ENCODE measurements around the gene UACA. TPM values are rescaled to one million over a fixed set of nuclear protein-coding genes. Genes with fewer than 3 reads are reported as not detected.

Gene UACA
- total RNA-seq, 1 experiment from 2014 or later: 44.8 TPM

GRCh38 chr15:70775160-70775559 lies 11.8 kb upstream of the UACA start:
- ChIA-PET CTCF (no interaction called here), POLR2A (no interaction called here)
- no peak overlapping the region for H3K27ac Mint-ChIP-seq
- no peak overlapping the region for H3K4me3 Mint-ChIP-seq
- peaks cover 3% of the 10 kb centered on the region for H3K9me3 Mint-ChIP-seq
- no peaks in the 10 kb centered on the region for H3K4me1 Mint-ChIP-seq
- ATAC-seq: no peak
- H3K27me3 Mint-ChIP-seq (ENCODE audit: low read depth): no peaks in the 10 kb centered on the region; the same call in 1 of the 2 replicates
- no peak for DNase-seq (ENCODE audit: low spot score)
- no peaks in the 10 kb centered on the region for H3K36me3 Mint-ChIP-seq
- TF ChIP-seq, protein P1, sequence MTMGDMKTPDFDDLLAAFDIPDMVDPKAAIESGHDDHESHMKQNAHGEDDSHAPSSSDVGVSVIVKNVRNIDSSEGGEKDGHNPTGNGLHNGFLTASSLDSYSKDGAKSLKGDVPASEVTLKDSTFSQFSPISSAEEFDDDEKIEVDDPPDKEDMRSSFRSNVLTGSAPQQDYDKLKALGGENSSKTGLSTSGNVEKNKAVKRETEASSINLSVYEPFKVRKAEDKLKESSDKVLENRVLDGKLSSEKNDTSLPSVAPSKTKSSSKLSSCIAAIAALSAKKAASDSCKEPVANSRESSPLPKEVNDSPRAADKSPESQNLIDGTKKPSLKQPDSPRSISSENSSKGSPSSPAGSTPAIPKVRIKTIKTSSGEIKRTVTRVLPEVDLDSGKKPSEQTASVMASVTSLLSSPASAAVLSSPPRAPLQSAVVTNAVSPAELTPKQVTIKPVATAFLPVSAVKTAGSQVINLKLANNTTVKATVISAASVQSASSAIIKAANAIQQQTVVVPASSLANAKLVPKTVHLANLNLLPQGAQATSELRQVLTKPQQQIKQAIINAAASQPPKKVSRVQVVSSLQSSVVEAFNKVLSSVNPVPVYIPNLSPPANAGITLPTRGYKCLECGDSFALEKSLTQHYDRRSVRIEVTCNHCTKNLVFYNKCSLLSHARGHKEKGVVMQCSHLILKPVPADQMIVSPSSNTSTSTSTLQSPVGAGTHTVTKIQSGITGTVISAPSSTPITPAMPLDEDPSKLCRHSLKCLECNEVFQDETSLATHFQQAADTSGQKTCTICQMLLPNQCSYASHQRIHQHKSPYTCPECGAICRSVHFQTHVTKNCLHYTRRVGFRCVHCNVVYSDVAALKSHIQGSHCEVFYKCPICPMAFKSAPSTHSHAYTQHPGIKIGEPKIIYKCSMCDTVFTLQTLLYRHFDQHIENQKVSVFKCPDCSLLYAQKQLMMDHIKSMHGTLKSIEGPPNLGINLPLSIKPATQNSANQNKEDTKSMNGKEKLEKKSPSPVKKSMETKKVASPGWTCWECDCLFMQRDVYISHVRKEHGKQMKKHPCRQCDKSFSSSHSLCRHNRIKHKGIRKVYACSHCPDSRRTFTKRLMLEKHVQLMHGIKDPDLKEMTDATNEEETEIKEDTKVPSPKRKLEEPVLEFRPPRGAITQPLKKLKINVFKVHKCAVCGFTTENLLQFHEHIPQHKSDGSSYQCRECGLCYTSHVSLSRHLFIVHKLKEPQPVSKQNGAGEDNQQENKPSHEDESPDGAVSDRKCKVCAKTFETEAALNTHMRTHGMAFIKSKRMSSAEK (CRISPR knock-in tag; IDR thresholded peaks at IDR 0.05; ENCODE audit: borderline replicate concordance): no peak
- TF ChIP-seq ZMAT4 (CRISPR knock-in tag; IDR thresholded peaks at IDR 0.05) (no peak), CTCF (IDR thresholded peaks at IDR 0.05) (no peak), GRHL2 (CRISPR knock-in tag; IDR thresholded peaks at IDR 0.05; ENCODE audit: insufficient replicate concordance, severe bottlenecking) (no peak), FOXP1 (CRISPR knock-in tag; IDR thresholded peaks at IDR 0.05; ENCODE audit: borderline replicate concordance) (no peak), ZNF423 (CRISPR knock-in tag; IDR thresholded peaks at IDR 0.05) (no peak), ZNF219 (CRISPR knock-in tag; IDR thresholded peaks at IDR 0.05; ENCODE audit: borderline replicate concordance) (no peak), EMX1 (CRISPR knock-in tag; IDR thresholded peaks at IDR 0.05) (no peak), RELA (CRISPR knock-in tag; IDR thresholded peaks at IDR 0.05; ENCODE audit: borderline replicate concordance) (no peak), ZNF416 (CRISPR knock-in tag; IDR thresholded peaks at IDR 0.05) (no peak), ZNF317 (CRISPR knock-in tag; IDR thresholded peaks at IDR 0.05; ENCODE audit: borderline replicate concordance, low read depth) (no peak), PRRX2 (CRISPR knock-in tag; IDR thresholded peaks at IDR 0.05) (no peak), TEAD4 (CRISPR knock-in tag; IDR thresholded peaks at IDR 0.05) (no peak)
- TF ChIP-seq, protein P2, sequence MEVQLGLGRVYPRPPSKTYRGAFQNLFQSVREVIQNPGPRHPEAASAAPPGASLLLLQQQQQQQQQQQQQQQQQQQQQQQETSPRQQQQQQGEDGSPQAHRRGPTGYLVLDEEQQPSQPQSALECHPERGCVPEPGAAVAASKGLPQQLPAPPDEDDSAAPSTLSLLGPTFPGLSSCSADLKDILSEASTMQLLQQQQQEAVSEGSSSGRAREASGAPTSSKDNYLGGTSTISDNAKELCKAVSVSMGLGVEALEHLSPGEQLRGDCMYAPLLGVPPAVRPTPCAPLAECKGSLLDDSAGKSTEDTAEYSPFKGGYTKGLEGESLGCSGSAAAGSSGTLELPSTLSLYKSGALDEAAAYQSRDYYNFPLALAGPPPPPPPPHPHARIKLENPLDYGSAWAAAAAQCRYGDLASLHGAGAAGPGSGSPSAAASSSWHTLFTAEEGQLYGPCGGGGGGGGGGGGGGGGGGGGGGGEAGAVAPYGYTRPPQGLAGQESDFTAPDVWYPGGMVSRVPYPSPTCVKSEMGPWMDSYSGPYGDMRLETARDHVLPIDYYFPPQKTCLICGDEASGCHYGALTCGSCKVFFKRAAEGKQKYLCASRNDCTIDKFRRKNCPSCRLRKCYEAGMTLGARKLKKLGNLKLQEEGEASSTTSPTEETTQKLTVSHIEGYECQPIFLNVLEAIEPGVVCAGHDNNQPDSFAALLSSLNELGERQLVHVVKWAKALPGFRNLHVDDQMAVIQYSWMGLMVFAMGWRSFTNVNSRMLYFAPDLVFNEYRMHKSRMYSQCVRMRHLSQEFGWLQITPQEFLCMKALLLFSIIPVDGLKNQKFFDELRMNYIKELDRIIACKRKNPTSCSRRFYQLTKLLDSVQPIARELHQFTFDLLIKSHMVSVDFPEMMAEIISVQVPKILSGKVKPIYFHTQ (CRISPR knock-in tag; IDR thresholded peaks at IDR 0.05): no peak
- TF ChIP-seq, protein P3, sequence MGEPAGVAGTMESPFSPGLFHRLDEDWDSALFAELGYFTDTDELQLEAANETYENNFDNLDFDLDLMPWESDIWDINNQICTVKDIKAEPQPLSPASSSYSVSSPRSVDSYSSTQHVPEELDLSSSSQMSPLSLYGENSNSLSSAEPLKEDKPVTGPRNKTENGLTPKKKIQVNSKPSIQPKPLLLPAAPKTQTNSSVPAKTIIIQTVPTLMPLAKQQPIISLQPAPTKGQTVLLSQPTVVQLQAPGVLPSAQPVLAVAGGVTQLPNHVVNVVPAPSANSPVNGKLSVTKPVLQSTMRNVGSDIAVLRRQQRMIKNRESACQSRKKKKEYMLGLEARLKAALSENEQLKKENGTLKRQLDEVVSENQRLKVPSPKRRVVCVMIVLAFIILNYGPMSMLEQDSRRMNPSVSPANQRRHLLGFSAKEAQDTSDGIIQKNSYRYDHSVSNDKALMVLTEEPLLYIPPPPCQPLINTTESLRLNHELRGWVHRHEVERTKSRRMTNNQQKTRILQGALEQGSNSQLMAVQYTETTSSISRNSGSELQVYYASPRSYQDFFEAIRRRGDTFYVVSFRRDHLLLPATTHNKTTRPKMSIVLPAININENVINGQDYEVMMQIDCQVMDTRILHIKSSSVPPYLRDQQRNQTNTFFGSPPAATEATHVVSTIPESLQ (CRISPR knock-in tag; IDR thresholded peaks at IDR 0.05): no peak
- TF ChIP-seq, protein P4, sequence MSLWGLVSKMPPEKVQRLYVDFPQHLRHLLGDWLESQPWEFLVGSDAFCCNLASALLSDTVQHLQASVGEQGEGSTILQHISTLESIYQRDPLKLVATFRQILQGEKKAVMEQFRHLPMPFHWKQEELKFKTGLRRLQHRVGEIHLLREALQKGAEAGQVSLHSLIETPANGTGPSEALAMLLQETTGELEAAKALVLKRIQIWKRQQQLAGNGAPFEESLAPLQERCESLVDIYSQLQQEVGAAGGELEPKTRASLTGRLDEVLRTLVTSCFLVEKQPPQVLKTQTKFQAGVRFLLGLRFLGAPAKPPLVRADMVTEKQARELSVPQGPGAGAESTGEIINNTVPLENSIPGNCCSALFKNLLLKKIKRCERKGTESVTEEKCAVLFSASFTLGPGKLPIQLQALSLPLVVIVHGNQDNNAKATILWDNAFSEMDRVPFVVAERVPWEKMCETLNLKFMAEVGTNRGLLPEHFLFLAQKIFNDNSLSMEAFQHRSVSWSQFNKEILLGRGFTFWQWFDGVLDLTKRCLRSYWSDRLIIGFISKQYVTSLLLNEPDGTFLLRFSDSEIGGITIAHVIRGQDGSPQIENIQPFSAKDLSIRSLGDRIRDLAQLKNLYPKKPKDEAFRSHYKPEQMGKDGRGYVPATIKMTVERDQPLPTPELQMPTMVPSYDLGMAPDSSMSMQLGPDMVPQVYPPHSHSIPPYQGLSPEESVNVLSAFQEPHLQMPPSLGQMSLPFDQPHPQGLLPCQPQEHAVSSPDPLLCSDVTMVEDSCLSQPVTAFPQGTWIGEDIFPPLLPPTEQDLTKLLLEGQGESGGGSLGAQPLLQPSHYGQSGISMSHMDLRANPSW (CRISPR knock-in tag; conservative IDR thresholded peaks at IDR 0.05; ENCODE audit: low read depth): no peak
- TF ChIP-seq, protein P5, sequence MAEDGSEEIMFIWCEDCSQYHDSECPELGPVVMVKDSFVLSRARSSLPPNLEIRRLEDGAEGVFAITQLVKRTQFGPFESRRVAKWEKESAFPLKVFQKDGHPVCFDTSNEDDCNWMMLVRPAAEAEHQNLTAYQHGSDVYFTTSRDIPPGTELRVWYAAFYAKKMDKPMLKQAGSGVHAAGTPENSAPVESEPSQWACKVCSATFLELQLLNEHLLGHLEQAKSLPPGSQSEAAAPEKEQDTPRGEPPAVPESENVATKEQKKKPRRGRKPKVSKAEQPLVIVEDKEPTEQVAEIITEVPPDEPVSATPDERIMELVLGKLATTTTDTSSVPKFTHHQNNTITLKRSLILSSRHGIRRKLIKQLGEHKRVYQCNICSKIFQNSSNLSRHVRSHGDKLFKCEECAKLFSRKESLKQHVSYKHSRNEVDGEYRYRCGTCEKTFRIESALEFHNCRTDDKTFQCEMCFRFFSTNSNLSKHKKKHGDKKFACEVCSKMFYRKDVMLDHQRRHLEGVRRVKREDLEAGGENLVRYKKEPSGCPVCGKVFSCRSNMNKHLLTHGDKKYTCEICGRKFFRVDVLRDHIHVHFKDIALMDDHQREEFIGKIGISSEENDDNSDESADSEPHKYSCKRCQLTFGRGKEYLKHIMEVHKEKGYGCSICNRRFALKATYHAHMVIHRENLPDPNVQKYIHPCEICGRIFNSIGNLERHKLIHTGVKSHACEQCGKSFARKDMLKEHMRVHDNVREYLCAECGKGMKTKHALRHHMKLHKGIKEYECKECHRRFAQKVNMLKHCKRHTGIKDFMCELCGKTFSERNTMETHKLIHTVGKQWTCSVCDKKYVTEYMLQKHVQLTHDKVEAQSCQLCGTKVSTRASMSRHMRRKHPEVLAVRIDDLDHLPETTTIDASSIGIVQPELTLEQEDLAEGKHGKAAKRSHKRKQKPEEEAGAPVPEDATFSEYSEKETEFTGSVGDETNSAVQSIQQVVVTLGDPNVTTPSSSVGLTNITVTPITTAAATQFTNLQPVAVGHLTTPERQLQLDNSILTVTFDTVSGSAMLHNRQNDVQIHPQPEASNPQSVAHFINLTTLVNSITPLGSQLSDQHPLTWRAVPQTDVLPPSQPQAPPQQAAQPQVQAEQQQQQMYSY (CRISPR knock-in tag; IDR thresholded peaks at IDR 0.05): no peak
